GM18507 (cell line): Measurements from ENCODE around the gene RUSC1.
A peak's percentile ranks its signal among the peaks of the same experiment; 100 is the strongest.

ENCODE experiments used
- DNase-seq: peaks from one replicate; pipeline ENCODE4 v3.0.0; 2011; ENCODE audit warnings: low read depth; ENCODE audit not compliant: insufficient read length; ENCODE audit errors: extremely low spot score
- FAIRE-seq: peaks from 2 replicates; lab custom pipeline; 2011; peaks lifted over from hg19 to GRCh38; lab: Jason Lieb, UNC

RUSC1 gene

GRCh38 chr1:155379180-155379579, 58.5 kb downstream of the RUSC1 start:
- DNase-seq, result no peak
- FAIRE-seq, result no peak

- DNase-seq (no peak), FAIRE-seq (peak; percentile 12)
Measured at GRCh38 chr1:155379631-155380090, 59.0 kb downstream of the RUSC1 start.
